Measurements from ENCODE around the gene MUC21. TPM values are rescaled to one million over a fixed set of nuclear protein-coding genes. Genes with fewer than 3 reads are reported as not detected.
"Not testable (repeated sequence)": the region's sequence is repeated elsewhere in the genome, so short reads cannot be mapped to it uniquely, and the experiment has no call there.

The MUC21 gene
- total and polyA plus RNA-seq, 2 donors, result under 0.01 to 0.27 TPM

GRCh38 chr6:30963641-30964040 lies 19.9 kb upstream of the MUC21 start:
- H3K4me3 ChIP-seq (ENCODE audit: low read length in 2 of 2), result no peak overlapping the region
- DNase-seq (ENCODE audit: low read depth in 6 of 9, low spot score in 9 of 9), result no peak
- no peaks in the 10 kb centered on the region for H3K9me3 ChIP-seq (ENCODE audit: control insufficient read depth in 2 of 2, insufficient read depth in 1 of 2, low read length in 1 of 2)
- WGBS, result 97% methylated on average over 6 of the region's 6 CpGs
- no peaks in the 10 kb centered on the region for H3K36me3 ChIP-seq (ENCODE audit: control insufficient read depth in 2 of 2, insufficient read depth in 2 of 2, low read length in 1 of 2)
- H3K4me1 ChIP-seq (ENCODE audit: control insufficient read depth in 2 of 2, insufficient read depth in 2 of 2, low read length in 2 of 2), result no peaks in the 10 kb centered on the region
- H3K27me3 ChIP-seq (ENCODE audit: control insufficient read depth in 2 of 2, insufficient read depth in 1 of 2, low read length in 1 of 2), result peaks cover 0 to 39% of the 10 kb centered on the region in 2 donors
- no peak overlapping the region for H3K27ac ChIP-seq (ENCODE audit: low read depth in 1 of 2, low read length in 1 of 2)

DNA sequence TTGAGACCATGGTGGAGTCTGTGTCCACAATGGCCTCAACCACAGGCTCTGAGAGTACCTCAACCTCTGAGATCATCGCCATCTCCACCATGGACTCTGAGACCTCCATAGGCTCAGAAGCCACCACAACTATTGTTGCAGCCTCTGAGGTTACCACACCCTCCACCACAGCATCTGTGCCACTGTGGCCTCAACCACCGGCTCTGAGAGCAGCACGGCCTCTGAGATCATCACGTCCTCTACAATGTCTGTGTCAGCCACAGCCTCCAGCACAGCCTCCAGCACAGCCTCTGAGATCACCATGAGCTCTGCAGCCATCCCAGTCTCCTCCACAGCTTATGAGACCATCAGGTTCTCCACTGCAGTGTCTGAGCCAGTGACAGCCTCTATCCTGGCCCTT lies 19.4 kb upstream of the MUC21 start:
- Histone ChIP-seq H3K36me3 (ENCODE audit: control insufficient read depth in 2 of 2, insufficient read depth in 2 of 2, low read length in 1 of 2) (no peaks in the 10 kb centered on the region), H3K4me1 (ENCODE audit: control insufficient read depth in 2 of 2, insufficient read depth in 2 of 2, low read length in 2 of 2) (no peaks in the 10 kb centered on the region), H3K27me3 (ENCODE audit: control insufficient read depth in 2 of 2, insufficient read depth in 1 of 2, low read length in 1 of 2) (peaks cover 0 to 34% of the 10 kb centered on the region in 2 donors), H3K4me3 (ENCODE audit: low read length in 2 of 2) (no peak overlapping the region), H3K9me3 (ENCODE audit: control insufficient read depth in 2 of 2, insufficient read depth in 1 of 2, low read length in 1 of 2) (no peaks in the 10 kb centered on the region), H3K27ac (ENCODE audit: low read depth in 1 of 2, low read length in 1 of 2) (no peak overlapping the region)
- 72% methylated on average over 4 of the region's 4 CpGs for WGBS
- DNase-seq (ENCODE audit: low read depth in 6 of 9, low spot score in 9 of 9), result no peak

DNA sequence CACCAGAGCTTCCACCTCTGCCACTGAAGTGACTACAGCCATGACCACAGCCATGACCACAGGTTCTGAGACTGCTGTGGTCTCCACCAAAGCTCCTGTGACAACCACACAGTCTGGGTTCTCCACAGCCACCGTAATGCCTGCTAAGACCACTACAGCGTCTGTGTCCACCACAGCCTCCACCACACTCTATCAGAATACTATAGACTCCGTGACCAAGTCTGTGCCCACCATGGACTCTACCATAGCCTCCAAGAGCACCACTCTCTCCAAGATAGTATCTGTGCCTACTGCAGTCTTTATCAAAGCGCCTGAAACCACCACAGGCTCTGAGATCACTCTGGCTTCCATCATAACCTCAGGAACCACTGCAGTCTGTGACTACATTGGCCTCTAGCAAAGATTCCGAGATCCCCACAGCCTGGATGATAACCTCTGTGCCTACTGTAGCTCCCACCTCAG lies 18.3 kb upstream of the MUC21 start:
- no peaks in the 10 kb centered on the region for H3K4me1 ChIP-seq (ENCODE audit: control insufficient read depth in 2 of 2, insufficient read depth in 2 of 2, low read length in 2 of 2)
- H3K9me3 ChIP-seq (ENCODE audit: control insufficient read depth in 2 of 2, insufficient read depth in 1 of 2, low read length in 1 of 2), result no peaks in the 10 kb centered on the region
- WGBS, result 70% methylated on average over 5 of the region's 5 CpGs
- no peak overlapping the region for H3K27ac ChIP-seq (ENCODE audit: low read depth in 1 of 2, low read length in 1 of 2)
- peaks cover 0 to 30% of the 10 kb centered on the region in 2 donors for H3K27me3 ChIP-seq (ENCODE audit: control insufficient read depth in 2 of 2, insufficient read depth in 1 of 2, low read length in 1 of 2)
- no peaks in the 10 kb centered on the region for H3K36me3 ChIP-seq (ENCODE audit: control insufficient read depth in 2 of 2, insufficient read depth in 2 of 2, low read length in 1 of 2)
- no peak for DNase-seq (ENCODE audit: low read depth in 6 of 9, low spot score in 9 of 9)
- no peak overlapping the region for H3K4me3 ChIP-seq (ENCODE audit: low read length in 2 of 2)

- Histone ChIP-seq H3K9me3 (ENCODE audit: control insufficient read depth in 2 of 2, insufficient read depth in 1 of 2, low read length in 1 of 2) (no peaks in the 10 kb centered on the region), H3K27me3 (ENCODE audit: control insufficient read depth in 2 of 2, insufficient read depth in 1 of 2, low read length in 1 of 2) (peaks cover 0 to 27% of the 10 kb centered on the region in 2 donors), H3K4me3 (ENCODE audit: low read length in 2 of 2) (no peak overlapping the region), H3K36me3 (ENCODE audit: control insufficient read depth in 2 of 2, insufficient read depth in 2 of 2, low read length in 1 of 2) (no peaks in the 10 kb centered on the region), H3K4me1 (ENCODE audit: control insufficient read depth in 2 of 2, insufficient read depth in 2 of 2, low read length in 2 of 2) (no peaks in the 10 kb centered on the region), H3K27ac (ENCODE audit: low read depth in 1 of 2, low read length in 1 of 2) (no peak overlapping the region)
- 62% methylated on average over 3 of the region's 3 CpGs for WGBS
- no peak for DNase-seq (ENCODE audit: low read depth in 6 of 9, low spot score in 9 of 9)
These were observed 17.4 kb upstream of the MUC21 start for GRCh38 chr6:30966154-30966553.

- H3K36me3 ChIP-seq (ENCODE audit: control insufficient read depth in 2 of 2, insufficient read depth in 2 of 2, low read length in 1 of 2); H3K27ac ChIP-seq (ENCODE audit: low read depth in 1 of 2, low read length in 1 of 2); DNase-seq (ENCODE audit: low read depth in 6 of 9, low spot score in 9 of 9); H3K9me3 ChIP-seq (ENCODE audit: control insufficient read depth in 2 of 2, insufficient read depth in 1 of 2, low read length in 1 of 2); H3K4me3 ChIP-seq (ENCODE audit: low read length in 2 of 2); H3K4me1 ChIP-seq (ENCODE audit: control insufficient read depth in 2 of 2, insufficient read depth in 2 of 2, low read length in 2 of 2): not testable (repeated sequence)
- H3K27me3 ChIP-seq (ENCODE audit: control insufficient read depth in 2 of 2, insufficient read depth in 1 of 2, low read length in 1 of 2), result peaks cover 0 to 13% of the 10 kb centered on the region in 2 donors
- WGBS, result 93% methylated on average over 6 of the region's 6 CpGs
These were observed 14.3 kb upstream of the MUC21 start for GRCh38 chr6:30969171-30969570.

- Histone ChIP-seq H3K27me3 (ENCODE audit: control insufficient read depth in 2 of 2, insufficient read depth in 1 of 2, low read length in 1 of 2) (peaks cover 0 to 4% of the 10 kb centered on the region in 2 donors), H3K4me3 (ENCODE audit: low read length in 2 of 2) (no peak overlapping the region), H3K27ac (ENCODE audit: low read depth in 1 of 2, low read length in 1 of 2) (no peak overlapping the region), H3K4me1 (ENCODE audit: control insufficient read depth in 2 of 2, insufficient read depth in 2 of 2, low read length in 2 of 2) (no peaks in the 10 kb centered on the region), H3K36me3 (ENCODE audit: control insufficient read depth in 2 of 2, insufficient read depth in 2 of 2, low read length in 1 of 2) (no peaks in the 10 kb centered on the region), H3K9me3 (ENCODE audit: control insufficient read depth in 2 of 2, insufficient read depth in 1 of 2, low read length in 1 of 2) (no peaks in the 10 kb centered on the region)
- 90% methylated on average over 5 of the region's 5 CpGs for WGBS
- DNase-seq (ENCODE audit: low read depth in 6 of 9, low spot score in 9 of 9), result no peak
These were observed 12.6 kb upstream of the MUC21 start for GRCh38 chr6:30970946-30971345.

- WGBS, result 97% methylated on average over 4 of the region's 4 CpGs
- no peaks in the 10 kb centered on the region for H3K9me3 ChIP-seq (ENCODE audit: control insufficient read depth in 2 of 2, insufficient read depth in 1 of 2, low read length in 1 of 2)
- DNase-seq (ENCODE audit: low read depth in 6 of 9, low spot score in 9 of 9), result no peak
- no peak overlapping the region for H3K27ac ChIP-seq (ENCODE audit: low read depth in 1 of 2, low read length in 1 of 2)
- peaks cover 0 to 7% of the 10 kb centered on the region in 2 donors for H3K27me3 ChIP-seq (ENCODE audit: control insufficient read depth in 2 of 2, insufficient read depth in 1 of 2, low read length in 1 of 2)
- no peaks in the 10 kb centered on the region for H3K36me3 ChIP-seq (ENCODE audit: control insufficient read depth in 2 of 2, insufficient read depth in 2 of 2, low read length in 1 of 2)
- H3K4me3 ChIP-seq (ENCODE audit: low read length in 2 of 2), result no peak overlapping the region
- H3K4me1 ChIP-seq (ENCODE audit: control insufficient read depth in 2 of 2, insufficient read depth in 2 of 2, low read length in 2 of 2), result no peaks in the 10 kb centered on the region
These were observed 10.7 kb upstream of the MUC21 start for GRCh38 chr6:30972816-30973215.

DNA sequence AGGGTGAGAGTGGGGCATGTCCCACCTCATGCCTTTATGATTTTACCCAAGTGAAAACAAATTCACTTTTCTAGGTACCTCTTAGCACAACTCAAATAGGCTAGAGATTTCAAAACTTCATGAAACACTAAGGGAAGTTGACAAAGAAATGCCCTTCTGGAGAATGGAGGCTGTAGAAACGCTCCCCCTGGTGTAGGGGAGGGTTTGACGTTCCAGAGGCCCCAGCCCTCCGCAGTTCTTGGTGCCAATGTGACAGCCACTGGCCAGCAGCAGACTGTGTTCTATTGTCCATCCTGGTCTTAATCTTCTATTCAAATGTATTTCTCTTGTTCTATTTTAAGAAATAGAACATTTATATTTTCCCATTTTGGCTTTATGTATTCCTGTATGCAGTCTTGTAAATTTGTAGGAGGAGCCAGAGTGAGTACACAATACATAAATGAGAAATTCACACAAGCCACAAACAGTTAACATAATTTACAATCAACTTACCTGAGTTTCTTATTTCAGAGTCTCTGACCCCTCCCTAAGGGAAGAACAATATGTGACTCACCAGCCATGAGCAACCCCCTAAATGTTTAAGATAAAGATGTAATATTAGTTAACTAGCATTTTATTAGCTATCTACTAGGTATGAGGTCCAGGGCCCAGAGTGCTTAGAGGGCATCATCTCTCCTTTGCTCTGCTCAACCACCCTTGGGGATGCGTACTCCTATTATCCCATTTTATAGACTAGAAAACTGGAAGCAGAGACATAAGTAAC lies 8.8 kb upstream of the MUC21 start:
- H3K4me1 ChIP-seq (ENCODE audit: control insufficient read depth in 2 of 2, insufficient read depth in 2 of 2, low read length in 2 of 2), result no peaks in the 10 kb centered on the region
- no peak for DNase-seq (ENCODE audit: low read depth in 6 of 9, low spot score in 9 of 9)
- no peak overlapping the region for H3K4me3 ChIP-seq (ENCODE audit: low read length in 2 of 2)
- H3K27ac ChIP-seq (ENCODE audit: low read depth in 1 of 2, low read length in 1 of 2), result no peak overlapping the region
- H3K27me3 ChIP-seq (ENCODE audit: control insufficient read depth in 2 of 2, insufficient read depth in 1 of 2, low read length in 1 of 2), result peaks cover 0 to 20% of the 10 kb centered on the region in 2 donors
- H3K9me3 ChIP-seq (ENCODE audit: control insufficient read depth in 2 of 2, insufficient read depth in 1 of 2, low read length in 1 of 2), result no peaks in the 10 kb centered on the region
- 95% methylated on average over 4 of the region's 4 CpGs for WGBS
- H3K36me3 ChIP-seq (ENCODE audit: control insufficient read depth in 2 of 2, insufficient read depth in 2 of 2, low read length in 1 of 2), result no peaks in the 10 kb centered on the region

DNA sequence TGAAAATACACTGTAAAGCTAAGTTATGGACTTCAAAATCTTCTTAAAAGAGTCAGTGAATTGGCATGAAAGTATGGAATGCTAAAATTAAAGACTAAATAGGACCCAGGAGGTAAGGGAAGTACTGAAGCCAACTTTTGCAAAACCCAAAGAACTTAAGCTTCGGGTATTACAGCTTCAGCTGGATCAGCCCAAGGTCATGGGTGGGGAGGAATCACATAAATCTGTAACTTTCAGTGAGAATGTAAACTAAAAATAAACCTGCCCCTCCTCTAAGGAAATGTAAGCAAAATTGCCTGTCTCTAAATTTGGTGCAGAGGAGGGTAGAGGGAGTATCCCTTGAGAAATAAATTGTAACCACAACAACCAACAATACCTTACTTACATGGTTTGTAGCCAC lies 4.4 kb upstream of the MUC21 start:
- H3K9me3 ChIP-seq (ENCODE audit: control insufficient read depth in 2 of 2, insufficient read depth in 1 of 2, low read length in 1 of 2), result no peaks in the 10 kb centered on the region
- H3K27ac ChIP-seq (ENCODE audit: low read depth in 1 of 2, low read length in 1 of 2), result no peak overlapping the region
- peaks cover 0 to 38% of the 10 kb centered on the region in 2 donors for H3K27me3 ChIP-seq (ENCODE audit: control insufficient read depth in 2 of 2, insufficient read depth in 1 of 2, low read length in 1 of 2)
- H3K36me3 ChIP-seq (ENCODE audit: control insufficient read depth in 2 of 2, insufficient read depth in 2 of 2, low read length in 1 of 2), result no peaks in the 10 kb centered on the region
- H3K4me3 ChIP-seq (ENCODE audit: low read length in 2 of 2), result no peak overlapping the region
- no peaks in the 10 kb centered on the region for H3K4me1 ChIP-seq (ENCODE audit: control insufficient read depth in 2 of 2, insufficient read depth in 2 of 2, low read length in 2 of 2)
- WGBS, result 81% methylated on average over 1 of the region's 1 CpG
- no peak for DNase-seq (ENCODE audit: low read depth in 6 of 9, low spot score in 9 of 9)
